Brain microvascular endothelial cell (primary cell): ENCODE data around the gene MYL5.

Experiments
- DNase-seq: peaks from one replicate; pipeline ENCODE4 v3.0.0-alpha.2; 2020
- H3K27ac ChIP-seq: fragments of 250-450 bp; sonication (Bioruptor Pico); 2 replicates; pipeline ENCODE4 v1.5.1; 2020; ENCODE audit warnings: mild to moderate bottlenecking, moderate library complexity
- H3K27me3 ChIP-seq: fragments of 250-450 bp; sonication (Bioruptor Pico); replicated peaks from 2 replicates; pipeline ENCODE4 v1.5.1; 2020; ENCODE audit warnings: mild to moderate bottlenecking
- H3K36me3 ChIP-seq: fragments of 250-450 bp; sonication (Bioruptor Pico); replicated peaks from 2 replicates; pipeline ENCODE4 v1.5.1; 2020; ENCODE audit warnings: mild to moderate bottlenecking
- H3K4me3 ChIP-seq: 2 replicates; pipeline ENCODE4 v1.5.1; 2011; ENCODE audit warnings: low read depth, mild to moderate bottlenecking, control low read depth, low read length, moderate library complexity
- in situ Hi-C: cut with HindIII; loops from 2 replicates; pipeline ENCODE4 v1.10.0; 2017; ENCODE audit warnings: low sequenced_read_pairs, low pct_ligation_motif_present
- TF ChIP-seq, protein P1 (sequence below): IDR thresholded peaks from 2 replicates; pipeline ENCODE4 v1.5.1; 2011; ENCODE audit warnings: low read depth, mild to moderate bottlenecking, moderate library complexity, low read length, control low read depth, inconsistent platforms; ENCODE audit errors: missing control alignments

MYL5 gene

DNA sequence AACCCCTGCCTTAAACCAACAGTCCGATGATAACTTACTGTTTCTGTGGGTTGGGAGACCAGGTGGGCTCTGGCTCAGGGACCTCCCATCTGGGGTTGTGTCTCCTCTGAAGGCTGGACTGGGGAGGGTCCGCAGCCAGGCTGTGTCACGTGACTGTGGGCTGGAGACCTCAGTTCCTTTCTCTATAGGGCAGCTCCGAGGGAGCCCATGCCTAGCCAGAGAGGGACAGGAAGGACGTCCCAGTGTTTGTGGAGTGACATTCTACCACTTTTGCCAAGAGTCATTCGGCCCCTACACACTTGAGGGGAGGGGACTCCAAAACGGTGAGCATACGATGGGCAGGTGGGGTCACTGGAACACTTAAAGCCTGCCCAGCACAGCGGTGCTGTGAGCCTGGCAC is 35.8 kb downstream of the MYL5 start:
- Histone ChIP-seq H3K27me3 (no peaks in the 10 kb centered on the region), H3K36me3 (peaks cover 14% of the 10 kb centered on the region), H3K27ac (no peak overlapping the region), H3K4me3 (no peak overlapping the region)
- no peak for DNase-seq
- TF ChIP-seq, protein P1, sequence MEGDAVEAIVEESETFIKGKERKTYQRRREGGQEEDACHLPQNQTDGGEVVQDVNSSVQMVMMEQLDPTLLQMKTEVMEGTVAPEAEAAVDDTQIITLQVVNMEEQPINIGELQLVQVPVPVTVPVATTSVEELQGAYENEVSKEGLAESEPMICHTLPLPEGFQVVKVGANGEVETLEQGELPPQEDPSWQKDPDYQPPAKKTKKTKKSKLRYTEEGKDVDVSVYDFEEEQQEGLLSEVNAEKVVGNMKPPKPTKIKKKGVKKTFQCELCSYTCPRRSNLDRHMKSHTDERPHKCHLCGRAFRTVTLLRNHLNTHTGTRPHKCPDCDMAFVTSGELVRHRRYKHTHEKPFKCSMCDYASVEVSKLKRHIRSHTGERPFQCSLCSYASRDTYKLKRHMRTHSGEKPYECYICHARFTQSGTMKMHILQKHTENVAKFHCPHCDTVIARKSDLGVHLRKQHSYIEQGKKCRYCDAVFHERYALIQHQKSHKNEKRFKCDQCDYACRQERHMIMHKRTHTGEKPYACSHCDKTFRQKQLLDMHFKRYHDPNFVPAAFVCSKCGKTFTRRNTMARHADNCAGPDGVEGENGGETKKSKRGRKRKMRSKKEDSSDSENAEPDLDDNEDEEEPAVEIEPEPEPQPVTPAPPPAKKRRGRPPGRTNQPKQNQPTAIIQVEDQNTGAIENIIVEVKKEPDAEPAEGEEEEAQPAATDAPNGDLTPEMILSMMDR = no peak
- in situ Hi-C loops = no loop called here

DNA sequence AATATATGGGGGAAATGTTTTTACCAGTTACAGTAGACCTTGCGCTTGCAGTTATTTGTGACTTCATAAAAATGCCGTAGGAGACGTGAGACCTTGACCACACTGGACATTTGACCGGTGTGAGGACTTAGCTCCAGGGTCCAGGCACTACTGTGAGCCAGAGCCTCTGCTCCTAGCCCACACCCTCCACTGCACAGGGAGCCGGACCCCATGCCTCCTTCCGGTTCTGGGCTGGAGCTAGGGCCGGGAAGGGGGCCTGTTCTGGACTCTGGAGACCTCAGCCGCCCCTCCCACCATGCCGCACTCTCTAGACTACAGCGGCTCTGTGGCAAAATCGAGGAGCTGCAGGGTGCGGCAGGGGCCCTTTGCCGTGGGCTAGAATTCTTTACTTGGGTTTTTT is 36.6 kb downstream of the MYL5 start:
- no peak for DNase-seq
- Histone ChIP-seq H3K4me3 (no peak overlapping the region), H3K27me3 (no peaks in the 10 kb centered on the region), H3K36me3 (peaks cover 11% of the 10 kb centered on the region), H3K27ac (no peak overlapping the region)
- TF ChIP-seq, protein P1 = no peak
- in situ Hi-C loops = no loop called here

DNA sequence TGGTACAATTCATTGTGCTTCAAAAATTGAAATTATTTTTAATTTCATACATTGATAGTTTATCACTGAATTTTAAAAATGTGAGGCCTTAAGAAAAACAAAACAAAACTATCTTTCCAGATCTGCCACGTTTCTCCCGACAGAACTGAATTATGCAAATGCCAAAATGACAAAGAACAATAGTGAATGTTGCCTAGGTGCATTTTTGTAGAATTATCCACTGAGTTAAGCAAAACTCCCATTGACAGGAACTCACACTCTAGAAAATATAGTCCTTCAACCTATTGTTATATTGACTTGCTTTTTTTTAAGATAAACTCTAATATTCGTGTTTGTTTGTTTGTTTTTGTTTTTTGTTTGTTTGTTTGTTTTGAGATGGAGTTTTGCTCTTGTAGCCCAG is 37.8 kb downstream of the MYL5 start:
- TF ChIP-seq, protein P1 = no peak
- H3K4me3 ChIP-seq = no peak overlapping the region

DNA sequence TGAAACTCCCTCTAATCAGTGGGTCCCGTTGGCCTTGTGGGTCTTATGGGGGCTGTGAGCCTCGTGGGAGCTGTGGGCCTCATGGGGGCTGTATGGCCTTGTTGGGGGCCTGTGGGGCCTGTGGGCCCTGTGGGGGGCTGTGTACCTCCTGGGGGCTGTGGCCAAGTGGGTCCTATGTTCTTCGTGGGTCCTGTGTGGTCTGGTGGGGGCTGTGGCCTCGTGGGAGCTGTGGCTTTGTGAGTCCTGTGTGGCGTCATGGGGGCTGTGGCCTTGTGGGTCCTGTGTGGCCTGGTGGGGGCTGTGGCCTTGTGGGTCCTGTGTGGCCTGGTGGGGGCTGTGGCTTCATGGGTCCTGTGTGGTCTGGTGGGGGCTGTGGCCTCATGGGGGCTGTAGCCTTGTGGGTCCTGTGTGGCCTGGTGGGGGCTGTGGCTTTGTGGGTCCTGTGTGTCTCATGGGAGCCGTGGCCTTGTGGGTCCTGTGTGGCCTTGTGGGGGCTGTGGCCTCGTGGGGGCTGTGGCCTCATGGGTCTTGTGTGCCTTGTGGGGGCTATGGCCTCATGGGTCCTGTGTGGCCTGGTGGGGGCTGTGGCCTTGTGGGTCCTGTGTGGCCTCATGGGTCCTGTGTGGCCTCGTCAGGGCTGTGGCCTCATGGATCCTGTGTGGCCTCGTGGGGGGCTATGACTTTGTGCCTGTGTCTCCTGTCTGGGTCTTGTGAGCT is 38.7 kb downstream of the MYL5 start:
- DNase-seq = no peak
- no peak overlapping the region for H3K4me3 ChIP-seq
- H3K27ac ChIP-seq = no peak overlapping the region
- in situ Hi-C loops = no loop called here
- TF ChIP-seq, protein P1 = no peak
- no peaks in the 10 kb centered on the region for H3K27me3 ChIP-seq
- peaks cover 9% of the 10 kb centered on the region for H3K36me3 ChIP-seq

More for the DNA sequence above, 37.8 kb downstream of the MYL5 start:
- no peak overlapping the region for H3K27ac ChIP-seq
- DNase-seq = no peak
- H3K36me3 ChIP-seq = peaks cover 9% of the 10 kb centered on the region
- no peaks in the 10 kb centered on the region for H3K27me3 ChIP-seq
- in situ Hi-C loops = no loop called here

DNA sequence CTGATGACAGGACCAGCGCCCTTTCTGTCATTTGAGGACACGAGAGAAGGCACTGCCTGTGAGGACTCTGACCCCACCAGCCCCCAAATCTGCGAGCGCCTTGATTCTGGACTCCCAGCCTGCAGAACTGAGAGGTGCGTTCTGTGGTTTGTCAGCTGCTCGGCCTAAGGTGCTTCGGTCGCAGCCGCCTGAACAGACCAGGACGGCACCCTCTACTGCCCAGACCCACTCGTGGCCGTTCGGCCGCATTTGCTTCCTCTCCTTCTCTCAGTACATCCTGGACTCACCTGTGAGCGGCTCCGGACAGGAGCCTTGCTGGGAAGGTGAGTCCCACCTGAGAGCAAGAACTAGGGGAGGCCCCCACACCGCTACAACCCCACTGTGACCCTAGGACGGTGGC is 39.7 kb downstream of the MYL5 start:
- in situ Hi-C loops = no loop called here
- TF ChIP-seq, protein P1 = no peak
- no peaks in the 10 kb centered on the region for H3K27me3 ChIP-seq
- no peak for DNase-seq
- H3K4me3 ChIP-seq = no peak overlapping the region
- no peak overlapping the region for H3K27ac ChIP-seq
- peaks cover 6% of the 10 kb centered on the region for H3K36me3 ChIP-seq
